Mammary epithelial cell (primary cell): Measurements from ENCODE around the gene PCBP2.

Experiments used
- EZH2 ChIP-seq: IDR thresholded peaks from 2 replicates; pipeline ENCODE4 v1.6.1; 2012; ENCODE audit warnings: low read length, inconsistent platforms, borderline replicate concordance
- TF ChIP-seq, protein P1 (sequence below), 2 donors: IDR thresholded peaks in 1 of 2; conservative IDR thresholded peaks in 1 of 2; 2 replicates each; pipeline ENCODE4 v1.5.1; 2011 to 2012; ENCODE audit warnings: inconsistent platforms in 2 of 2, low read length in 2 of 2, mild to moderate bottlenecking in 2 of 2, control low read depth in 1 of 2, low read depth in 1 of 2; ENCODE audit not compliant: insufficient read depth in 1 of 2; ENCODE audit errors: extremely low read depth in 1 of 2

- TF ChIP-seq, protein P1, sequence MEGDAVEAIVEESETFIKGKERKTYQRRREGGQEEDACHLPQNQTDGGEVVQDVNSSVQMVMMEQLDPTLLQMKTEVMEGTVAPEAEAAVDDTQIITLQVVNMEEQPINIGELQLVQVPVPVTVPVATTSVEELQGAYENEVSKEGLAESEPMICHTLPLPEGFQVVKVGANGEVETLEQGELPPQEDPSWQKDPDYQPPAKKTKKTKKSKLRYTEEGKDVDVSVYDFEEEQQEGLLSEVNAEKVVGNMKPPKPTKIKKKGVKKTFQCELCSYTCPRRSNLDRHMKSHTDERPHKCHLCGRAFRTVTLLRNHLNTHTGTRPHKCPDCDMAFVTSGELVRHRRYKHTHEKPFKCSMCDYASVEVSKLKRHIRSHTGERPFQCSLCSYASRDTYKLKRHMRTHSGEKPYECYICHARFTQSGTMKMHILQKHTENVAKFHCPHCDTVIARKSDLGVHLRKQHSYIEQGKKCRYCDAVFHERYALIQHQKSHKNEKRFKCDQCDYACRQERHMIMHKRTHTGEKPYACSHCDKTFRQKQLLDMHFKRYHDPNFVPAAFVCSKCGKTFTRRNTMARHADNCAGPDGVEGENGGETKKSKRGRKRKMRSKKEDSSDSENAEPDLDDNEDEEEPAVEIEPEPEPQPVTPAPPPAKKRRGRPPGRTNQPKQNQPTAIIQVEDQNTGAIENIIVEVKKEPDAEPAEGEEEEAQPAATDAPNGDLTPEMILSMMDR (conservative IDR thresholded peaks at IDR 0.05 in 1 of 2, IDR thresholded peaks at IDR 0.05 in 1 of 2; ENCODE audit: extremely low read depth in 1 of 2, insufficient read depth in 1 of 2, low read depth in 1 of 2, low read length in 2 of 2): no peak
- no peak for TF ChIP-seq EZH2
These were observed 62.9 kb downstream of the PCBP2 start for GRCh38 chr12:53514628-53515290.
